ENCODE measurements around the gene BACE1.

DNA sequence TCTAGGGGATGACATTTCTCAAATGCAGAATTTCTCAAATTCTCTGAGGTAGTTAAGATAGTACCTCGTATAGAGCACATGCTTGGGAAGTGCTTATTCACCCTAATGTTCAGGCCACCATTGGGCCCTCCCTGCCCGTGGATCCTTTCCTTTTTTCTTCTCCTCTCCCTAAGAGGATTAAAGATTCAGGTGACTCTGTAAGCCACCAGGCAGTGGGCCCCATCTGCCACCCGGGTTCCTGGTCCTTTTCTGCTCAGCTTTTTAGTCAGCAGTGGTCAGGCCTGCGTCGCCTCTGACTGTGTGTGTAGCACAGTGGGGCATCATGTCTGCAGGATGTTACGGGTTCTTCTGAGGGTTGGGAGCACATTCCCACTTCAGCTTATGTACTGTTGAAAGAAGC is 18.8 kb upstream of the BACE1 start:
- no peak for TF ChIP-seq EP300 (IDR thresholded peaks at IDR 0.05; ENCODE audit: borderline replicate concordance in 1 of 2, control insufficient read depth in 1 of 2, low read depth in 2 of 2, low read length in 2 of 2)
- TF ChIP-seq, protein P1, sequence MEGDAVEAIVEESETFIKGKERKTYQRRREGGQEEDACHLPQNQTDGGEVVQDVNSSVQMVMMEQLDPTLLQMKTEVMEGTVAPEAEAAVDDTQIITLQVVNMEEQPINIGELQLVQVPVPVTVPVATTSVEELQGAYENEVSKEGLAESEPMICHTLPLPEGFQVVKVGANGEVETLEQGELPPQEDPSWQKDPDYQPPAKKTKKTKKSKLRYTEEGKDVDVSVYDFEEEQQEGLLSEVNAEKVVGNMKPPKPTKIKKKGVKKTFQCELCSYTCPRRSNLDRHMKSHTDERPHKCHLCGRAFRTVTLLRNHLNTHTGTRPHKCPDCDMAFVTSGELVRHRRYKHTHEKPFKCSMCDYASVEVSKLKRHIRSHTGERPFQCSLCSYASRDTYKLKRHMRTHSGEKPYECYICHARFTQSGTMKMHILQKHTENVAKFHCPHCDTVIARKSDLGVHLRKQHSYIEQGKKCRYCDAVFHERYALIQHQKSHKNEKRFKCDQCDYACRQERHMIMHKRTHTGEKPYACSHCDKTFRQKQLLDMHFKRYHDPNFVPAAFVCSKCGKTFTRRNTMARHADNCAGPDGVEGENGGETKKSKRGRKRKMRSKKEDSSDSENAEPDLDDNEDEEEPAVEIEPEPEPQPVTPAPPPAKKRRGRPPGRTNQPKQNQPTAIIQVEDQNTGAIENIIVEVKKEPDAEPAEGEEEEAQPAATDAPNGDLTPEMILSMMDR (IDR thresholded peaks at IDR 0.05 in 2 of 3, conservative IDR thresholded peaks at IDR 0.05 in 1 of 3; ENCODE audit: control insufficient read depth in 2 of 3, extremely low read depth in 1 of 3, insufficient read depth in 1 of 3, low read depth in 3 of 3, low read length in 3 of 3): no peak
- no peak for TF ChIP-seq BMI1 (IDR thresholded peaks at IDR 0.05; ENCODE audit: borderline replicate concordance)
- TF ChIP-seq, protein P2, sequence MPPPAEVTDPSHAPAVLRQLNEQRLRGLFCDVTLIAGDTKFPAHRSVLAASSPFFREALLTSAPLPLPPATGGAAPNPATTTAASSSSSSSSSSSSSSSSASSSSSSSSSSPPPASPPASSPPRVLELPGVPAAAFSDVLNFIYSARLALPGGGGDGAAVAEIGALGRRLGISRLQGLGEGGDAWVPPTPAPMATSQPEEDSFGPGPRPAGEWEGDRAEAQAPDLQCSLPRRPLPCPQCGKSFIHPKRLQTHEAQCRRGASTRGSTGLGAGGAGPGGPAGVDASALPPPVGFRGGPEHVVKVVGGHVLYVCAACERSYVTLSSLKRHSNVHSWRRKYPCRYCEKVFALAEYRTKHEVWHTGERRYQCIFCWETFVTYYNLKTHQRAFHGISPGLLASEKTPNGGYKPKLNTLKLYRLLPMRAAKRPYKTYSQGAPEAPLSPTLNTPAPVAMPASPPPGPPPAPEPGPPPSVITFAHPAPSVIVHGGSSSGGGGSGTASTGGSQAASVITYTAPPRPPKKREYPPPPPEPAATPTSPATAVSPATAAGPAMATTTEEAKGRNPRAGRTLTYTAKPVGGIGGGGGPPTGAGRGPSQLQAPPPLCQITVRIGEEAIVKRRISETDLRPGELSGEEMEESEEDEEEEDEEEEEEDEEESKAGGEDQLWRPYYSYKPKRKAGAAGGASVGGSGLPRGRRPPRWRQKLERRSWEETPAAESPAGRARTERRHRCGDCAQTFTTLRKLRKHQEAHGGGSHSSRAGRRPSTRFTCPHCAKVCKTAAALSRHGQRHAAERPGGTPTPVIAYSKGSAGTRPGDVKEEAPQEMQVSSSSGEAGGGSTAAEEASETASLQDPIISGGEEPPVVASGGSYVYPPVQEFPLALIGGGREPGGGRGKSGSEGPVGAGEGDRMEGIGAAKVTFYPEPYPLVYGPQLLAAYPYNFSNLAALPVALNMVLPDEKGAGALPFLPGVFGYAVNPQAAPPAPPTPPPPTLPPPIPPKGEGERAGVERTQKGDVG (CRISPR knock-in tag; IDR thresholded peaks at IDR 0.05): no peak
- TF ChIP-seq, protein P3, sequence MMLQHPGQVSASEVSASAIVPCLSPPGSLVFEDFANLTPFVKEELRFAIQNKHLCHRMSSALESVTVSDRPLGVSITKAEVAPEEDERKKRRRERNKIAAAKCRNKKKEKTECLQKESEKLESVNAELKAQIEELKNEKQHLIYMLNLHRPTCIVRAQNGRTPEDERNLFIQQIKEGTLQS (IDR thresholded peaks at IDR 0.05; ENCODE audit: borderline replicate concordance, extremely low read depth, low read depth, low read length): no peak
- TF ChIP-seq E4F1 (IDR thresholded peaks at IDR 0.05; ENCODE audit: borderline replicate concordance, partially characterized antibody): no peak

Measured in GM12878 (cell line).